GM12865 (cell line): Measurements from ENCODE around the gene PMFBP1.

Experiments
- DNase-seq: peaks from one replicate; pipeline ENCODE4 v3.0.0; 2010; ENCODE audit warnings: low read depth
- H3K4me3 ChIP-seq: 2 replicates; pipeline ENCODE4 v1.5.1; 2011; ENCODE audit warnings: mild to moderate bottlenecking, low read depth, low read length, control low read depth
- TF ChIP-seq, protein P1 (sequence below): IDR thresholded peaks from 2 replicates; pipeline ENCODE4 v1.5.1; 2011; ENCODE audit warnings: low read length, control low read depth, low read depth, inconsistent platforms; ENCODE audit not compliant: insufficient read depth; ENCODE audit errors: missing control alignments

PMFBP1 gene

GRCh38 chr16:72172105-72173034 lies at the start of gene PMFBP1:
PMFBP1 (minus strand) TSS chr16:72172155; CDS start chr16:72171208, 947 bp downstream.
- no peak within 1 kb of the TSS for H3K4me3 ChIP-seq
- DNase-seq = peak; percentile 91
- TF ChIP-seq, protein P1, sequence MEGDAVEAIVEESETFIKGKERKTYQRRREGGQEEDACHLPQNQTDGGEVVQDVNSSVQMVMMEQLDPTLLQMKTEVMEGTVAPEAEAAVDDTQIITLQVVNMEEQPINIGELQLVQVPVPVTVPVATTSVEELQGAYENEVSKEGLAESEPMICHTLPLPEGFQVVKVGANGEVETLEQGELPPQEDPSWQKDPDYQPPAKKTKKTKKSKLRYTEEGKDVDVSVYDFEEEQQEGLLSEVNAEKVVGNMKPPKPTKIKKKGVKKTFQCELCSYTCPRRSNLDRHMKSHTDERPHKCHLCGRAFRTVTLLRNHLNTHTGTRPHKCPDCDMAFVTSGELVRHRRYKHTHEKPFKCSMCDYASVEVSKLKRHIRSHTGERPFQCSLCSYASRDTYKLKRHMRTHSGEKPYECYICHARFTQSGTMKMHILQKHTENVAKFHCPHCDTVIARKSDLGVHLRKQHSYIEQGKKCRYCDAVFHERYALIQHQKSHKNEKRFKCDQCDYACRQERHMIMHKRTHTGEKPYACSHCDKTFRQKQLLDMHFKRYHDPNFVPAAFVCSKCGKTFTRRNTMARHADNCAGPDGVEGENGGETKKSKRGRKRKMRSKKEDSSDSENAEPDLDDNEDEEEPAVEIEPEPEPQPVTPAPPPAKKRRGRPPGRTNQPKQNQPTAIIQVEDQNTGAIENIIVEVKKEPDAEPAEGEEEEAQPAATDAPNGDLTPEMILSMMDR = no peak

DNA sequence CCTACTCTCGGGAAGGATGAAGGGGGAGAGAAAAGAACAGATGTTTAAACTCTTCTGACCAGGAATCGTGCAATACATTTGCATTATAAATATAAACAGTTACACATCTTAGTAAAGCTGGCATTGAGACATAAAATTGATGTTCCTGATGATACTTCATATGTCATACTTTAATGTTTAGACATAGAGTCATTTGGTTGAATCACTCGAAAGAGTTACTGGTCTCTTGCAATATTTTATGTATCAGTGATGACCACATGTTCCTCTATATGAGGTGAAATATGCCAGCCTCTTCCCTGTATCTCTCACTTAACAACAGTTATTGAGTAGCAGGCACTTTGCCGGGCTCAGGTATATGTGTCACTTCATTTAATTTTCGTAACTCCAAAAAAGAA lies 49.7 kb upstream of the PMFBP1 start:
- DNase-seq = no peak
- TF ChIP-seq, protein P1 = no peak
- H3K4me3 ChIP-seq = no peak overlapping the region

GRCh38 chr16:72220875-72221629 lies 49.1 kb upstream of the PMFBP1 start:
- H3K4me3 ChIP-seq = no peak overlapping the region
- TF ChIP-seq, protein P1 = no peak
- no peak for DNase-seq

- DNase-seq = no peak
- TF ChIP-seq, protein P1 = no peak
- no peak overlapping the region for H3K4me3 ChIP-seq
Observed at GRCh38 chr16:72219282-72219681, 47.3 kb upstream of the PMFBP1 start.

GRCh38 chr16:72216767-72217166 lies 44.8 kb upstream of the PMFBP1 start:
- no peak for DNase-seq
- TF ChIP-seq, protein P1 = no peak
- H3K4me3 ChIP-seq = no peak overlapping the region

GRCh38 chr16:72214821-72215220 lies 42.9 kb upstream of the PMFBP1 start:
- DNase-seq = no peak
- TF ChIP-seq, protein P1 = no peak
- no peak overlapping the region for H3K4me3 ChIP-seq
